ENCODE results near the gene CECR2.

The CECR2 gene

DNA sequence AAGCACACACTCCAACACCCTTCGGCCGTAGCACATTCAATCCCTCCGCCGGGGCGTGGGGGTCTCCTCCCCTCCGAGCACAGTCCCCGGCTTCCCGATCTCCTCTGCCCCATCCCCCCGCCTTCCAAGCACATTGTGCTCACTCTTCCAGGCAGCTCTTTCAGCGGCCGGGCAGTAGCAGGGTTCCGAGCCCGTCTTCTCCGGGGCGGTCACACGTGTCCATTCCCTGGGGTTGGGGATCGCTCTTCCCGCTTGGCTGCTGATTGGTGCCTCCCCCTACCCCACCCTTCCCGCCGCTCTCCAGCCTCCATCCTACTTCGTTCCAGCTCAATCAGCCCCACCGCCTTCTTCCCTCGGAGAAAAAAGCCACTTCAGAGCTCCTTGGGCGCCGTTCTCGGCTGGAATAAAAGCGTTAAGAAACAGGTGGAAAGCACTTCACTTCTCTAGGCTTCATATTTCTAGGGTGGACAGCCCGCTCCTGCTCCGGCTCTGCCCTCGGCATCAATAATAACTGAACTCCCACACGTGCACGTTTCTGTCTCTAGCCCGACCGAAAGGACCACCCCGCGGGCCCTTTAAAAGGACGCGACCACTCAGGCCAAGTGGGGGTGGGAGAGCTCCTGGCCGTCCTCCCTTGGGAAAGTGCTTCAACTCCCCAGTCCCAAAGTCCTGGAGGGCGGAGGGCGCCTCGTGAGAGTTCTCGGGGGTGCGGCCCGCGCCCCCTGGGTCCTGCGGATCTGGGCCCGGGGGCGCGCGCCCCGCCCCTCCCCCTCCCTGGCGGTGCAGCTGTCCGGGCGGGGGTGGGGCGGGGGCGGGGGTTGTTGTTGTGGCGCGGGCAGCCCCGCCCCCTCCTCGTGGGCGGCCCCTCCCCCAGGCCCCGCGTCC, 464 bp upstream of the CECR2 start:
- no peak for DNase-seq

DNA sequence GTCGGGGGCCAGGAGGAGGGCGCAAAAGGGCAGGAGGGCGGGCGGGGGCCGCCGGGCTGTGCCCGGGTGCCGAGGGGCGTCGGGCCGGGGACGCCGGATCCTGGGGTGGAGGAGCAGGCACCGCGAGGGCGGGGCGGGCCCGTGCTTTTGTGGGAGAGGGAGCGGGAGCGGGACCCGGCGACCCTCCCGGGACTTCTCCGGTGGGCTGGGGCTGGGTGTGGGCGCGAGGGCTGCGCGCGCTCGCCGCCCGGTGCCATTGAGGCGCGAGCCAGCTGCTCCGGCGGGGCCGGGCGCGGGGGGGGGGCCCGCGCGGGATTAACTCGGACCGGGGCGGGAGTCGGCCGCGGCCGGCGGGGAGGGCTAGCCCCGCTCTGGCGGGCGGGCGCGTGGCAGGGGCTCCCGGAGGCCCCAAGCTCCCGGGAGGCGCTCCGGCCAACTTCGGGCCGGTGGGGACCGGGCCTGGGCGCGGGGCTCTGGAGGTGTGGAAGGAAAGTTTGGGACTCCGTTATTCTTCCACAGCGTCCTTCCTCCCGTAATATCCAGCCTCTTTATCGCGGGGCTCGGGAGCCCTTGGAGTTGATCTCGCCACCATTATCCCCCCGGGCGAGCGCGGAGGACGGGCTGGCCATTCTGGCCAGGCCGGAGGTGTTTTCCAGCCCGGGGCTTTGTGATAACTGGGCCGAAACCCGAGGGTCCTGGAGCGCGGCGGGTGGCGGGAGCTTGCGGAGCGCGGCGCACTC, 936 bp downstream of the CECR2 start:
- no peak for DNase-seq

DNA sequence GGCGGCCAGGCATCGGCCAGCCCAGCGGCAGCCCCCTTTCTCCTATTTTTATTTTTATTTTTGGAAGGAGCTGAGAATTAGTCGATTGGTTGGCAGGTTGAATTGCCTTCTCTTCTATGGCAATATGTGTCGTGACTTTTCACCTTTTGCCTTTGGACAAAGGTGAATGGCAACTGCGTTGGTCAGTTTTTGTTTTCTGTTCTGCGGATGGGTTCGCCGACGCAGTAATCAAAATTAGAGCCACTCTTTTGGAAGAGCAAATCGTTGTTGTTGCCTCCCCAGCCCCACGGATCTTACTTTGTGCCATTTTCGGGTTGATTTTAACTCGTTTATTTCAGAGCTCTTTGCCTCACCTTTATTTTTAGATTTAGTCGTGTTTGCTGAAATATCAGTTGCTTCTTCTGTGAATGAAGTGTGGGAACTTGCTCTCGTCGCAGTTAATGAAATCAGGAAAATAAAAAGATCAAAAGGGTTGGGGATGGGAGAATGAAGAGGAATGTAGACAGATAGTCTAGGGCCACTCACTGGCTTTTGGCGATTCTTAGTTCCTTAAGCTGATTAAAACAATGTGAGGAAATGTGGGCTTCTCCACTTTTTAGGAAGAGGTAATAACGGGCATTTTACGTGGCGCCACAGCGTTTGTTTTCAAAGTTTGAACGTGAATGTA, 1.6 kb downstream of the CECR2 start:
- no peak for DNase-seq

DNA sequence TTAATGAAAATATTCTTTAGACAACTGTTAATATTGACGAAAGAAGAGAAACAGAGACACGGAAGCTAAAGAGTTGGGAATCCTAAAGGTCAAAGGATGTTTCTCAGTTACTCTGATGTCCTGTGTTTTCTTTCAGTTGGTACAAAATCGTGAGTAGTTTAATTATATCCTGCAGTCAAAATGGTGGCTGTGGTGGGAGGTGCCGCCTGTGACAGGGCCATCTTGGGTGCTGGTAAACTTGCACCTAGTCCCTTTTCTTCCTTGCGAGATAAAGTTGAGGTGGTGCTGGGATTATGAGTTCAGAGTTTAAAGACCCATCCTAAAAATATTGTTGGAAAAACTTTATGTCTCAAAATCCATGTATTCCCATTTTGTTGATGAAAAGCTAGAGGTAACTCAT, 2.2 kb downstream of the CECR2 start:
- DNase-seq, result no peak

DNA sequence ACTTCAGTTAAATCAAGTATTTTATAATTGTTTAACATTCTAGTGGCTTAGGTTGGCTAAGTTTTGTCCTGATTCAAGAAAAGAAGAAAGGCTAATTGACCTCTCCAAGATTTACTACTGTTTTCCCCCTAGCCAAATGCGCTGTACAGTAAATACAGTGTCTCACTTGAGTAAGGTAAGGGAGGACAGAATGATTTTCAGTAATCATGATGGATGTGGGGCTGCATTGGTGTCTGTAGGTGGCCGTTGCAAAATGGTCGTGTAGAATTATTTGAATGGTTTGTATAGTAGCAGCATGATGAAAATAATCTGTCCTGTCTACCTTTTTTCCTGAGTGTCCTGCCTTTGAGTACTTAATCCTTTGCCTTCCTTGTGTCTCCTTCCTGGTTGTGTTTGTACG, 4.6 kb downstream of the CECR2 start:
- no peak for DNase-seq

DNA sequence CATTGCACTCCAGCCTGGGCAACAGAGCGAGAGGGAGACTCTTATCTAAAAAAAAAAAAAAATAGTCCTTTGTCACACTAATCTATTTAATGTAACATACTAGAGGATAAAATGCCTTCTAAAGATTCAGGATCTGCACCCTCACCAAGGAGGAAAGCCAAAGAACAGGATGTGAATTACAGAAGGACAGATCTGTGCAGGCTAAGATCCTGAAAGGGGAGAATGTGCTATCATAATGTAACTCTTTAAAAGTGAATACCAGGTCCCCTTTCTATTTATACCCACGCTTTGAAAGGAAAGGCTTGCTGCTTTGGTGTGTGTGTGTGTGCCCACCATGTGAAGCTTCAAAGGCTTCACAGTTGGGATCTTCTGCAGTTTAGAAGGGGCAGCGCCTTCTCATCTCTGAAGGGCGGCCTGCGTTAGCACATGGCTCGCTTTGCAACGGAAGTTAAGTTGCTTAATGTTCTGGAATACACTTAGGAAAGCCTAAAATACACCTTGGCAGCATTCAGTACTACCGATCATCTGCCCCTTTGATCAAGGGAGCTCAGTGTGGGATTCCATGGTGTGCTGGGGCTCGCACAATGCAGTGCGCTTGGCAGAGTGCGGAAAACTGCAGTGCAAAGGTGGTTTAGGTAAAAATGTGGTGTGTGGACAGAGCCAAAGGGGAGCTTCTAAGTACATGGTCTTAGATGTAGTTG, 6.8 kb downstream of the CECR2 start:
- no peak for DNase-seq

DNA sequence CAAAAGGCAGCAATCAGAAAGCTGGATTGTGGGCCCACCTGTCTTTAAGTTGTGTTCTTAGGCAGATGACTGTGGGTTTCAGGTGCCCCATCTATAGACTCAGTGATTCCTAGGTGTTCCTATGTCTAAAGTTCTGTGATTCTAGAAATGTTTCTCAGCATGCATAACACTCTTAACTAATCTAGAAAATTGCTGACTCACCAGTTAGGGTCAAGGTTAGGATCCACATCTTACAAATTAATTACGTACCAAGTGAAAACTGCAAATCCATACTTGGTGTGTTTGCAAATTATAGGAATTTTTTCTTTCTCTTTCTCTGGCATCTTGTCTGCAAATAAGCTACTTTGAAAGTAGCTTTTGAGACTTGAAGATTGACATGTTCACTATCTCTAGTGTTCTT, 7.7 kb downstream of the CECR2 start:
- no peak for DNase-seq

DNA sequence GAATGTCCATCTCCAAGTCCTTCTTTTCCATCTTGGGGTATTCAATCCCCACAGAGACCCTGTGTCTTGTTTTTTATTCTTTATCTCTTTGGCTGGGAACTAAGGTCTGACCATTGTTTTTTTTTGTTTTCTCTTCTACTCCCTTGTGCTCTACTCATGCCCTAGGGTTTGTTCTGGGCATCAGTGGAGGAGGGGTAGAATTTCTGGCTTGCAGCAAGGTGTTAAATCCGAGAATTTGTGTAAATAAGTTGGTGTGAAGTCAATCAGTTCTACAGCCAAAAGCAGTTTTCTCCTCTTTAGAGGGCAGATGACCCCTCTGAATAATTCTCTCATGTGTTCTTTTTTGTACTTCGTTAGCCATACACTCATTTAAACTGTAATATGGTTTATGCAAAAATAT, 10.7 kb downstream of the CECR2 start:
- DNase-seq, result no peak

DNA sequence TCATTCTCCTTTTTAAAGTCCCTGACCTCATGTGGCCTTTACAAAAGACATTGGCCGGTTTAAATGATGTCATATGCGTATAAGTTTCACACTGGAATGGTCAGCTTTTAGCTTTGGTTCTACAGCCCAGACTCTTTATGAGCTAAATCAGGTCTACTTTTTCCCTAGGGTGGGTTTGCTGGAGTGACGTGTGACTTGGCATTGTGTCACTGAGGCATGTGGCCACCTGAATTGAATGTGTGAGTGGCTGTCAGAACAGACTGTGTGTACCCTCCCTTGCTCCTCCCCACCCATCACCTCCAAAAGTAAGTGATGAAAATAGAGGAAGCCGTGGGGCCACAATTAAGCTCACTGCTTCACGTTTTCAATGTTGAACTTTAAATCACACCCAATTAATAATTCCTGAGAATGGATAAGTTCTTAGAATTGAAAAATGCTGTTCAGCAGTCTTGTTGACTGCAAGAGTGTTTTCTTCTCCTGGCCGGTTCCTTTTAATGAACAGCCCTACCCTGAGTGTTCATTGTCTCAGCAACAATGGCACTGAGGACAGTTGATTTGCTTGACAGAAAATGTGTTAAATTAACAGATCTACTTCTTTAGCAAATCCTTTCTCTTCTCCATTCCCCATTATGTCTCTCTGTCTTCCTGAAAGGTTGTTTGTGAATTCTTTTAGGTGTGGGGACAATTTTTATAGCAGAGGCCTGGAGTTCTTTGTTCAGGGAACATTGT, 11.3 kb downstream of the CECR2 start:
- DNase-seq, result no peak

DNA sequence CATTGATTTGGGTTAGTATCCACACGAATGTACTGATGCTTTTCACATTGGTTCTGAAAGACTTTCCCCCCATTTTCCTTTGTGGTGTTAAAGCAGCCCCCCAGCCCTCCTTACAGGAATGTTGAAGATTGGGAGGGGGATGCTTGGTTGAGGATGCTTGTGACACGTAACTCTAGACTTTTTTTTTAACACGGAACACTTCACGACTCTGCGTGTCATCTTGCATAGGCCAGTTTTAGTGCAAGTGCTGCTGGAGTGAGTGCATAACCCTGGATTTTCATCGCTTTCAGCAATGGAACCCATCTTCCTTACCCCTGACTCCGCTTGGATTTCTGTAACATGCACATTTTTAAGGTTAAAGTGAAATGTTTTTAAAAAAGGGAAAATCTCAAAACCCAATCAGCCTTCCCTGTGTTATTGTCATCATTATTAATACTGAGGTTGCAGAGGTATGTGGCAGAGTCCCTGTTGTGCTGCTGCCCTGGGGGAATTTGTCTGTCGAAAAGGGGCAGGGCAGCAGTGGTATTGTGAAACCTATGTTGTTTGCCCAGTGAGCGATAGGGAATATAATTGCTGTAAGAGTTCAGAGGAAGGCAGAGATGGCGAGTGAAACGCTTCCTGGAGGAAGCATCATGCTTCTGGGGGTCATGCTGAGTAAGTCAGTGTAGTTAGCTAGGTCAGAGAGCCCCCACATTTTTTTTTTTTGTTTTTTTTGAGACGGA, 12.1 kb downstream of the CECR2 start:
- DNase-seq, result no peak

DNA sequence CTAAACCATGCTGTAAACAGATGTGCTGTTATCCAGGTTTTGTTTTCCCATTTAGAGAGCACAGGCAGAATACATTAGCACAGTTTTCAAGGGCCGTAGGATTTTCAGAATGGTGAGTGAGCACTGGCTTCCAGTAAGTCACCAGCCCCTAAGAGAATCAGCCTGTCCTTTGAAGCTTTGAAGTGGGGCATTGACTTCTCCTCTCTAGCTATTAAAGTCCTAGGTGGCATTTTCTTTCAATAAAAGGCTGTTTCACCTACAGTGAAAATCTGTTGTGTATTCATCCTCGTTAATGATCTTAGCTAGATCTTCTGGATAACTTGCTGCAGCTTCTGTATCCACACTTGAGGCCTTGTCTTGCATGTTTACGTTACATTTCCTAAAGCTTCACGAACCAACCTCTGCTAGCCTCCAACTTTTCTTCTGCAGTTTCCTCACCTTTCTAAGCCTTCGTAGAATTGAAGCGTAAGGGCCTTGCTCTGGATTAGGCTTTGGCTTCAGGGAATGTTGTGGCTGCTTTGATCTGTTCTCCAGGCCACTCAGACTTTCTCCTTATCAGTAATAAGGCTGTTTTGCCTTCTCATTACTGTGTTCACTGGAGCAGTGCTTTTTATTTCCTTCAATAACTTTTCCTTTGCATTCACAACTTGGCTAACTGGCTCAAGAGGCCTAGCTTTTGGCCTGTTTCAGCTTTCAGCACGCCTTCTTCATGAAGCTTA, 15.5 kb downstream of the CECR2 start:
- DNase-seq, result no peak

DNA sequence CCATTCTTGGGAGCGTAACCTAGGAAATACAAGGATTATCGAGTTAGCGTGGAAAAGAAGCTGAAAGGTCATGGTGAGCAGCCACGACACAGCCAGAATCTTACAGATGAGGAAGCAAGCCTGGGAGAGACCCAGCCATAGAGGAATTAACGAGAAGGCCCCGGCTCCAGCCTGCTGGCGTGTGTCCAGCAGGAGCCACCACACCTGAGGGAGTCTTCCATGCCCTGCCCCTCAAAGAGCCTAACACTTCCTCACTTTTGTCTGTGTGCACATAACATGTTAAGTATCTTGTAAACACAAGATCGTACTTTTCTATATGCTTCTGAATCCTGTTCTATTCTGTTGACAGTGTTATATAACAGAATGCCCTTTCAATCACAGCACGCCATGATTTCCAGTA, 18.1 kb downstream of the CECR2 start:
- no peak for DNase-seq

DNA sequence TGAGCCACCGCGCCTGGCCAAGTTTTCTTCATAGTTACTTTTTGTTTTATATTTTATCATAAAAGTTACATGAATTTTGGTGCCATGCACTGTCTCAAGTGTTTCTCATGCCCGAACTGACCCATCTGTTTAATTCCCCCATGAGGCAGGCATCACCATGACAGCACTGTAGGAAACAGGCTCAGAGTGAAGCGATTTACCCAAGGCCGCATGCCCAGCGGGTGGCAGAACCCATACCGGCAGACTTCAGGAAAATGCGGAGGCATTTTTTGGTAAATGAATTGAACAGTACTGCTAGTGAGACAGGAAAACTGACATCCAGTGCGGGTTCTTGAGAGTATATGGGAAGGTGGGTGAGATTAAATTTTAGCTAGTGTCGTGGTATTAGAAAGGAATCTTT, 19.0 kb downstream of the CECR2 start:
- DNase-seq, result no peak

DNA sequence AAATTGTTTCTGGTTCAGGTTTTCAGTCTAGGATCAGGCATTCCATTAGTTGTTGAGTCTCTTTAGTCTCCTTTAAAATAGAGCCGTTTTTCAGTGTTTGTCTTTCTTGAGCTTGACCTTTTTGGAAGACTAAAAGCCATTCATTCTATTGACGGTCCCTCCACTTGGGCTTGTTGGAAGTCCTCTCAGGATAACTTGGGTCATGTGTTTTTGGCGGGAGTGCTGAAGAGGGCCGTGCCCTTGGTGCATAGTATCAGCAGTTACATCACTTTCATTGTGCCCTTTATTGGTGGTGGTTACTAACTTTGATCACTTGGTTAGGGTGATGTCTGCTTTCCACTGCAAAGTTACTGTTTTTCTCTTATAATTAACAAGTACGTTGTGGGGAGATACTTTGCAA, 20.8 kb downstream of the CECR2 start:
- no peak for DNase-seq

DNA sequence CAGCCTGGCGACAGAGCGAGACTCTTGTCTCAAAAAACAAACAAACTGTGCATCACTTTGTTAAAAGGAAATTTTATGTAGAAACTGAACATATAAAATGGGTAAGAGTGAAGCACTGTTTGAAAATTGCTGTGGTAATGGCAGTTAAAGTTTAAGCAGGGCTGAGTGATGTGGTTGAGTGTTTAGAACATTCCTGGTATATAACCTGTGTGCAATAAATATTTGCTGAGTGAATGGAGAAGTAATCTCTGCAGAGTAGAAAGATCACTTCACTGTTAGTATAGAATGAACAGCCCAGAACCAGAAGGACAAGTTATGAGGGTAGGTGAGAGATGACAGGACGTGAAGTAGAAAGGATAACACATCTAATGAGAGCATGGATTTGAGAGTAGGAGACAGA, 27.3 kb downstream of the CECR2 start:
- DNase-seq, result no peak

DNA sequence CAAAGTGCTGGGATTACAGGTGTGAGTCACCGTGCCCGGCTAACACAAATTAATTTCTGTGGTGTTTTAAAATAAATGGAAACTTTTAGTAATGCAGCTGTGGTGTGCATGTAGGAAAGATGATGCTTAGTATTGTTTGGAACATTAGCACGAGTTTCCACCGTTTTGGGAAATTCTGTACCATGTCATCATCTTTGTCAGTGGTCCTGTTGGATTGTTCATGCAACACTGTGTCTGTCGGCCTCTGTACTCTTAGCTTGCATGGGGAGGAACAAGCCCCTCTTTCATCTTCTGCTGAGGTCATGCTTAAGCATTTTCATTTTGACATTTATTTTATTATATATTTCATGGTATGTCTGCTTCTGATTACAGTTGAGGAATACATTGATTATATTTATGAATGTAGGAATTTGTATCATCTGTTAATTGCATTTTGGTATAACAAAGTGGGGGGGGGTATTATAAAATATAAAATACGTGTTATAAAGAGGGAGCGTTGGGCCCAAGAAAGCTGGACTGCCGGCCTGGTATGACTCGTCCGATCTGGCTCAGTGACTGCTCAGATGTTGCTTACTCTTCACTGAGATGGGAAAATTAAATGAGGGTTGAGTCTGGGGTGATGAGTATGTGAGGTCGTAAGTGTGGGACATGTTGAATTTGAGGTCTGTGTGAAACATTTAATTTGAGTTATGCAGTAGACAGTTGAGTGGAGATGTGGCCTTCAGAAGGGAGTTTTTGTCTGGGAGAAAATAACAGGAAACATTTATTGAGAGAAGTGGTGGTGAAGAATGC, 28.7 kb downstream of the CECR2 start:
- no peak for DNase-seq

DNA sequence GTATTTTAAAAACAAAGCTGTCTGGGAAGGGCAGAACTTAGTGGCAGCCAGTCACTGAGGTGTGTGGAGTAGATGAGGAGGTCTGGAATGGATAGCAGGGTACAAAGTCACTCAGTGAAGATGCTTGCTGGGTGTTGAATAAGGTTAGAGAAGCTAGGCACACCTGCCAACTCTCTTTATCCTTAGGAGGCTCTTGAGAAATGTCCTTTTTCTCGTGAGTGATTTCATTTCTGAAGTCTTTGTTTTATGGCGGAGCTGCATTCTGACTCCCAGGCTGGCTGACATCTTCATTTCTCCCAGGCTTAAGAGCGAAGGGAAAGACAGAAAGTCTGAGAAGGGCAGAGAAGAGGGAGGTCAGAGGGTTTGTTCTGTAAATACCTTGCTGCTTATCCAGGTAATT, 31.0 kb downstream of the CECR2 start:
- DNase-seq, result no peak

DNA sequence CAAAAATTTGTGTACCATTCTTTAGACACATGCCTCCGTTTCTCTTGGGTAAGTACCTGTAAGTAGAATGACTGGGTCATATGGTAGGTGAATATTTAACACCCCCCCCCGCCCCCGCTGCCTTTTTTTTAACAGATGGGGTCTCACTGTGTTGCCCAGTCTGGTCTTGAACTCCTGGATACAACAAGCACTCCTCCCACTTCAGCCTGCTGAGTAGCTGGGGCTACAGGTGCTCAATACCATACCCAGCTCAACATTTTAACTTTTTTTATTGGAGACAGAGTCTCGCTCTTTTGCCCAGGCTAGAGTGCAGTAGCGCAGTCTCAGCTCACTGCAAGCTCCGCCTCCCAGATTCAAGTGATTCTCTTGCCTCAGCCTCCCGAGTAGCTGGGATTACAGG, 32.5 kb downstream of the CECR2 start:
- DNase-seq, result no peak

DNA sequence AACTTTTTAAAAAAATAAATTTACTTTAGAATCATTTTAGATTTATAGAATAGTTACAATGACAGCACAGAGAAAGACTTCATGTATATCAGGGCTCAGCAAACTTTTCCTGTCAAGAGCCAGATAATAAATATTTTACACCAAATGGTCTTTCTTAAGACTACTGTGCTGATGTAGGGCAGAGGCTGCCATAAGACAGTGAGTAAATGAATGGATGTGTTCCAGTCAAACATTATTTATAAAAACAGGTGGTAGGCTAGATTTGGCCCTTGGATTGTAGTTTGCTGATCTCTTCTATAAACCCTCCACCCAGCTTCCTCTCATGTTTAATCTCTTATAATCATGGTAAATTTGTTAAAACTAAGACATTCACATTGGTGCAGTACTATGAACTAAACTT, 33.0 kb downstream of the CECR2 start:
- no peak for DNase-seq

DNA sequence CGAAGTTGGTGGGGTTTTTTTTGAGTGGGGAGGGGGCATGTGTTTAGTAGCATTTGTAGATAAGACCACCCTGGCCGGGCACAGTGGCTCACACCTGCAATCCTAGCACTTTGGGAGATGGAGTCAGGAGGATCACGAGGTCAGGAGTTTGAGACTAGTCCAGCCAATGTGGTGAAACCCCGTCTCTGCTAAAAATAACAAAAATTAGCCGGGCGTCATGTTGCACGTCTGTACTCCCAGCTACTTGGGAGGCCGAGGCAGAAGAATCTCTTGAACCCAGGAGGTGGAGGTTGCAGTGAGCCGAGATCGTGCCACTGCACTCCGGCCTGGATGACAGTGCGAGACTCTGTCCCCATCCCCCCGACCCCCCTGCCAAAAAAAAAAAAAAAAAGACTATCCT, 34.6 kb downstream of the CECR2 start:
- DNase-seq, result no peak

Data from NCI-H226 (cell line).